H1 (cell line): ENCODE measurements around the gene HSPBP1.

Experiments
- CHD1 ChIP-seq: IDR thresholded peaks from 2 replicates; pipeline ENCODE4 v1.6.1; 2012; ENCODE audit warnings: low read depth, low read length, improper control_type of control experiment
- HDAC6 ChIP-seq: IDR thresholded peaks from one replicate; pipeline ENCODE4 v1.7.1; 2012; ENCODE audit warnings: low read depth, mild to moderate bottlenecking, inconsistent platforms, low read length, moderate library complexity
- MAFK ChIP-seq: IDR thresholded peaks from 2 replicates; pipeline ENCODE4 v1.6.1; 2012; ENCODE audit warnings: low read depth, mild to moderate bottlenecking, improper control_type of control experiment, low read length
- POLR2AphosphoS5 ChIP-seq: IDR thresholded peaks from 2 replicates; pipeline ENCODE4 v1.6.1; 2011; ENCODE audit warnings: low read depth, low read length
- POU5F1 ChIP-seq: IDR thresholded peaks from 2 replicates; pipeline ENCODE4 v1.6.1; 2011; ENCODE audit warnings: low read depth, mild to moderate bottlenecking, low read length, moderate library complexity
- RAD21 ChIP-seq, 2 experiments: IDR thresholded peaks in 1 of 2; conservative IDR thresholded peaks in 1 of 2; 2 replicates each; pipeline ENCODE4 v1.6.1; 2011; ENCODE audit warnings: low read depth in 2 of 2, low read length in 2 of 2, improper control_type of control experiment in 1 of 2, inconsistent platforms in 1 of 2, mild to moderate bottlenecking in 1 of 2, moderate library complexity in 1 of 2
- SIX5 ChIP-seq: IDR thresholded peaks from 2 replicates; pipeline ENCODE4 v1.6.1; 2011; ENCODE audit warnings: mild to moderate bottlenecking, low read depth, low read length
- TCF12 ChIP-seq: IDR thresholded peaks from 2 replicates; pipeline ENCODE4 v1.6.1; 2011; ENCODE audit warnings: low read depth, mild to moderate bottlenecking, low read length
- YY1 ChIP-seq: IDR thresholded peaks from 2 replicates; pipeline ENCODE4 v1.6.1; 2011; ENCODE audit warnings: low read depth, mild to moderate bottlenecking, low read length
- TF ChIP-seq, protein P1 (sequence below): IDR thresholded peaks from 2 replicates; pipeline ENCODE4 v1.6.1; 2011; ENCODE audit warnings: low read length, improper control_type of control experiment
- TF ChIP-seq, protein P2 (sequence below), 3 experiments: IDR thresholded peaks; 1 replicate in 2 of 3; 2 replicates in 1 of 3; pipeline versions ENCODE4 v1.5.1 to v1.6.1; 2011; ENCODE audit warnings: low read length in 3 of 3, mild to moderate bottlenecking in 3 of 3, inconsistent platforms in 2 of 3, low read depth in 1 of 3, moderate library complexity in 1 of 3; ENCODE audit not compliant: insufficient read depth in 1 of 3; ENCODE audit errors: control extremely low read depth in 1 of 3

DNA sequence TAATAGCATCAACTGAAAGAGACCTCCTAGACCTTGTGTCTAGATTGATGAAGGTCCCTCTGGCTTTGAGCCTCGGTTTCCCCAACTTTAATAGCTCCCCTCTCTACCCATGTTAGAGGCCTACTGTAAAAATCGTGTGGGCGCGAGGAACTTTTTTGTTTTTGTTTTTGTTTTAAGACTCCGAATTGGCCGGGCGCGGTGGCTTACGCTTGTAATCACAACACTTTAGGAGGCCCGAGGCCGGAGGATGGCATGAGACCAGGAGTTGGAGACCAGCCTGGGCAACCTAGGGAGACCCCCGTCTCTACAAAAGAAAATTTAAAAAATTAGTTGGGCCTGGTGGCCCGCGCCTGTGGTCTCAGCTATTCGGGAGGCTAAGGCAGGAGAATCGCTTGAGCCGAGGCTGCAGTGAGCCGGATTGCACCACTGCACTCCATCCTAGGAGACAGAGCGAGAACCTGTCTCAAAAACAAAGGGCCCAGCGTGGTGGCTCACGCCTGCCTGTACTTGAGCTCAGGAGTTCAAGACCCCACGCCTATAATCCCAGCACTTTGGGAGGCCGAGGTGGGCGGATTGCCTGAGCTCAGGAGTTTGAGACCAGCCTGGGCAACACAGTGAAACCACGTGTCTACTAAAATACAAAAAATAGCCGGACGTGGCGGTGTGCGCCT is 20.2 kb downstream of the HSPBP1 start:
- TF ChIP-seq RAD21 (IDR thresholded peaks at IDR 0.05 in 1 of 2, conservative IDR thresholded peaks at IDR 0.05 in 1 of 2; ENCODE audit: low read depth in 2 of 2, low read length in 2 of 2), result no peak
- no peak for TF ChIP-seq SIX5
- no peak for TF ChIP-seq HDAC6
- TF ChIP-seq YY1, result no peak
- TF ChIP-seq, protein P1, sequence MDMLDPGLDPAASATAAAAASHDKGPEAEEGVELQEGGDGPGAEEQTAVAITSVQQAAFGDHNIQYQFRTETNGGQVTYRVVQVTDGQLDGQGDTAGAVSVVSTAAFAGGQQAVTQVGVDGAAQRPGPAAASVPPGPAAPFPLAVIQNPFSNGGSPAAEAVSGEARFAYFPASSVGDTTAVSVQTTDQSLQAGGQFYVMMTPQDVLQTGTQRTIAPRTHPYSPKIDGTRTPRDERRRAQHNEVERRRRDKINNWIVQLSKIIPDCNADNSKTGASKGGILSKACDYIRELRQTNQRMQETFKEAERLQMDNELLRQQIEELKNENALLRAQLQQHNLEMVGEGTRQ, result no peak
- TF ChIP-seq POLR2AphosphoS5, result no peak
- no peak for TF ChIP-seq POU5F1
- no peak for TF ChIP-seq CHD1
- TF ChIP-seq MAFK, result no peak
- TF ChIP-seq TCF12, result no peak
- TF ChIP-seq, protein P2, sequence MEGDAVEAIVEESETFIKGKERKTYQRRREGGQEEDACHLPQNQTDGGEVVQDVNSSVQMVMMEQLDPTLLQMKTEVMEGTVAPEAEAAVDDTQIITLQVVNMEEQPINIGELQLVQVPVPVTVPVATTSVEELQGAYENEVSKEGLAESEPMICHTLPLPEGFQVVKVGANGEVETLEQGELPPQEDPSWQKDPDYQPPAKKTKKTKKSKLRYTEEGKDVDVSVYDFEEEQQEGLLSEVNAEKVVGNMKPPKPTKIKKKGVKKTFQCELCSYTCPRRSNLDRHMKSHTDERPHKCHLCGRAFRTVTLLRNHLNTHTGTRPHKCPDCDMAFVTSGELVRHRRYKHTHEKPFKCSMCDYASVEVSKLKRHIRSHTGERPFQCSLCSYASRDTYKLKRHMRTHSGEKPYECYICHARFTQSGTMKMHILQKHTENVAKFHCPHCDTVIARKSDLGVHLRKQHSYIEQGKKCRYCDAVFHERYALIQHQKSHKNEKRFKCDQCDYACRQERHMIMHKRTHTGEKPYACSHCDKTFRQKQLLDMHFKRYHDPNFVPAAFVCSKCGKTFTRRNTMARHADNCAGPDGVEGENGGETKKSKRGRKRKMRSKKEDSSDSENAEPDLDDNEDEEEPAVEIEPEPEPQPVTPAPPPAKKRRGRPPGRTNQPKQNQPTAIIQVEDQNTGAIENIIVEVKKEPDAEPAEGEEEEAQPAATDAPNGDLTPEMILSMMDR (IDR thresholded peaks at IDR 0.05; ENCODE audit: control extremely low read depth in 1 of 3, insufficient read depth in 1 of 3, low read depth in 1 of 3, low read length in 3 of 3), result no peak
